Hematopoietic multipotent progenitor cell treated with erythropoietin and hydrocortisone succinate and interleukin-3 and kit ligand, for 15 days (in vitro differentiated cells): ENCODE data around the gene NR5A1.

ENCODE experiments used
- DNase-seq: peaks from one replicate; pipeline ENCODE4 v3.0.0-alpha.2; 2015; ENCODE audit warnings: low spot score

Gene NR5A1

DNA sequence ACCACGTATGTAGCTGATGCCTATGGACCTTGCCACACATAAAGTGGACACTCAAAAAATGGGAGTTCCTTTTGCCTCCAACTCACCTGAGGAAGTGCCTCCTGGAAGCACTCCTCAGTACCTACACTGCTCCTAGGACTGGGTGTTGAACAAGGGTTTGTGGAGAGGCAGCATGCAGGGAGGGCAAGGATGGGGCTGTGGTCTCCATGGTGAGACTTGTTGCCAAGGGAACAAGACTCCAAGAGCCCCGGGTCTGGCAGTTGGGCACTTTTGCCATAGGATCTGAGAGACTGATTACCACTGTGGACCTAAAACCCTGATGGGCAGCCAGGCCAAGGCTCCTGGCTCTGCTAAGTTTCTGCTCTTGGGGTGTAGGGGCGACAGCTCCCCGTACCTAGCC is 6.9 kb upstream of the NR5A1 start:
- no peak for DNase-seq

DNA sequence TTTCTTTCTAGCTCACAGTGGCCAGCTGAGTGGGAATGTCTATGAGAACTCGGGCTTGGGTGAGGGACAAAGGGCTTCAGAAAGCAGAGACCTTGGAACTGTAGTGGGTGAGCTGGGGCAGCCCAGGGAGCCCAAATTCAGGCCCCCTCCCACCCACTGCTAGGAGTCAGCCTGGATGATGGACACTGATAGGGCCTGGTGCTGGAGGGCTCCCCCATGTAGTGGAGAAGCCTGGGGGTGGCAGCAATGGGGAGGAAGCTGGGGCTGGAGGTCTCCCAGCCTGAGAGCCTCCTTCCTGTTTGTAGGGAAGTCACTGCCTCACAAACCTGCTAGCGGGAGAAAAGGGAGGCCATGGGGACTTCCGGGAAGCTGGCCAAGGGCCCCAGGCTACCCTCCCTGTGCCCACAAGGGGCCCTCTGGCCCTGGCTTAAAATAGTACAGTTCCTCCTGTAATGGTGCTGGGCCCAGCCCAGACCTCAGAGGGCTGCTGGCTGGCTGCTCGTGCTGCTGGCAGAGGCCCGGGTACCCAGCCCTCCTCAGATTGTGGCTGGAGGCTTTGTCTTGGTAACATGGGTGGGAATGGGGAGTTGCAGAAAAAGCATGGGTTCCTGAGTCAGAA is 6.3 kb upstream of the NR5A1 start:
- no peak for DNase-seq

DNA sequence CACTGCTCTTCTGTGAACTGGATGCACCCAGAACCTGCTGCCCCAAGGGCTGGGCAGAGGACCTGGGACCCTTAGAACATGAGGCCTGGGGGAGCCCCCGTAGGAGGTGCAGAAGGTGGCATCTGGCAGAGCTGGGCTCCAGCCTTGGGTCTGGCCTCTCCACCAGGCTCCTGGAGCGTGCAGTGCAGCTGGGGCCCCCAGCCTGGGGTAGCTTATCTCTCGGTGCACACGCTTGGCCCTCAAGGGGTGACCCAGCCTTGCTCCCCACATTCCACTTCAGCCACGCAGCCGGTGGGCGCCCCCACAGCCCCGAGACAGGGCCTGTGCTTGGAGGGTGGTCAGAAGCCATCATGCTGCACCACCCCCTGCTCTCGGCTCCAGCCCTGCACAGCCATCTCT is 5.6 kb upstream of the NR5A1 start:
- DNase-seq, result peak; percentile 29

DNA sequence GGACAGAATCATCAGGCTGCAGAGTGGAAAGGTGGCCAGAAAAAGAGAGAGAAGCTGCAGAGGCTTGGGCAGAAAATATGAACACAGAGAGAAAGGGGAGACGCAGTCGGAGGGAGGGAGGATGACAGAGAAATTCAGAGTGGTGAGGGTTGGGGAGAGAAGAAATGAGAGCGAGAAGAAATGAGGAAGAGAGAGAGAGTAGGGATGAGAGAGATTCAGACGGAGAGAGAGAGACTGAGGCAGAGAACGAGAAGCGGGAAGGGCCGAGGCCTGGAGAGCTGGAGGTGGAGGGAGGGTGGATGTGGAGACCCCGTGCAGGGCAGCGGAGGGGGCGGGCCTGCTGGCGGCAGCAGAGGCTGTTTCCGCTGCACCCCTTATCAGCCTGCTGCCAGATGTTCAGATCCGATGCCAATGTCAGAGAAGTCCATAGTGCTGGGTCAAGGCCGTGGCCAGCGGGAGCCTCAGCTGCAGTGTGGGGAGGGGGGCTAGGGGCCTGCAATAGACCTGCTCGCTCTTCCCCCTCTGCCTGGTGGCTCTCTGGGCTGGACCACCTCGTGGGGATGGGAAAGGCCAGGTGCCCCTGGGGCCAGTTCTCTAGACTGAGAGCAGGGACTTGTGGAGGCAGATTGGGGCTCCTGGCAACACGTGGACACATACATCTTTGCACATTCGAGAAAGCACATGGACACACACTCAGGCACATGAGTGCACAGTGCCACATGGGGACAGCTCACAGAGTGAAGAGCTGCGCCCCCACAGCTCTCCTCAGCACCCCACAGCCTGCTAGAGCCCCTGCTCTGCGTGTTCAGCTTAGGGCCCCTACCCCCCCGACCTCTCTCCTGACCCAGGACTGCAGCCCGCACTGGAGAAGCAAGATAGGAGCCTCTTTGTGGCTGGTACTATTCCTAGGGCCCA is 4.9 kb upstream of the NR5A1 start:
- peak; percentile 18 for DNase-seq

DNA sequence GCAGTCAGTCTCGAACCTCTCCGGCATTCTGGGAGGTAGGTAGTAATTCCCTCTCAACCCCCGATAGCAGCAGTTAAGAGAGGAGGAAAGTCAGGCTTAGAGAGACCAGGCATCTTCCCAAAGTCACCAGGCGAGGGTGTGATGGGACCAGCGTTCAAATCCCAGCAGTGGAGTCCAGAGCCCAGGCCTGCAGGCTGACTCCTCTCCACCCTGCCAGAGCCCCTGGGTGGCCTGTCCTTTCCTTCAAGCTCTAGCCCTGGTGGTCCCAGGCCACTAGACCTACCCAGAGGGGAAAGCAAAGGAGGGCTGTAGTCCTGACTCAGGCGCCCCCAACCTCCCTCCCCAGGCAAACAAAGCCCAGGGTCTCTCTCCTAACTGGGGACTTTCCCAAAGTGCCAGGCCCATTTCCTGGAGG is 4.2 kb upstream of the NR5A1 start:
- no peak for DNase-seq

DNA sequence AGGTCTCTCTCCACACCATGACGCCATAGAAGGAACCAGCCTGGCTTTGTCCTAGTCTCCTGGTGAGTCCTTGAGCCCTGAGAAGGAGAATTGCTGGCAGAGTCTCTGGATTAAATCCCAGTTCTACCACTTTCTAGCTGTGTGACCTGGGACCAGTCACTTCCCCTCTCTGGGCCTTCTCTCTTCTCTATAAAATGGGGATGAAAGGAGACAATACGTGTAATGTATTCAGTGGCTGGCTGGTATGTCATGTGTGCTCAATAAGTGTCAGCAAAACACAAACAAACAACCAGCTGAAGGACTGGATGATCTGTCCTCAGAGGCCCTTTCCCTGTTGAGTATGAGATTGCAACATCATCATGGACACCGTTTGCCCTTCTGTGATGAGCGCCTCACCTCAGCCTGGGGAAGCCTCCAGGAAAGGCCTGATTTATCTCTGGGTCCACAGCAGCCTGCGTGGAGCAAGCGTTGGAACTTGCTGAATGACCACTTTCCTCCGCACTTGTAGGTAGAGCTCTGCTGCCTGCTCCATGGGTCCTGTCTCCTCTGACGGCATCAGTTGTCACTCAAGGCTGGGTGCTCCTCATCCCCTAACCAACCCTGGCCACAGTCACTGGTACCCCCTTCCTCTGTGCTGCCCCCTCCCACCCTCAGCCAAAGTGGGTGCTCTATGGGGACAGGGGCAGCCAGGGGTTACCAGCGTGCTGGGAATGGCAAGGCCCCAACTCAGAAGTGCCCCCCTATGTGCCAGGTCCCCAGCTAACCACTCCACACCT is 3.6 kb upstream of the NR5A1 start:
- no peak for DNase-seq

DNA sequence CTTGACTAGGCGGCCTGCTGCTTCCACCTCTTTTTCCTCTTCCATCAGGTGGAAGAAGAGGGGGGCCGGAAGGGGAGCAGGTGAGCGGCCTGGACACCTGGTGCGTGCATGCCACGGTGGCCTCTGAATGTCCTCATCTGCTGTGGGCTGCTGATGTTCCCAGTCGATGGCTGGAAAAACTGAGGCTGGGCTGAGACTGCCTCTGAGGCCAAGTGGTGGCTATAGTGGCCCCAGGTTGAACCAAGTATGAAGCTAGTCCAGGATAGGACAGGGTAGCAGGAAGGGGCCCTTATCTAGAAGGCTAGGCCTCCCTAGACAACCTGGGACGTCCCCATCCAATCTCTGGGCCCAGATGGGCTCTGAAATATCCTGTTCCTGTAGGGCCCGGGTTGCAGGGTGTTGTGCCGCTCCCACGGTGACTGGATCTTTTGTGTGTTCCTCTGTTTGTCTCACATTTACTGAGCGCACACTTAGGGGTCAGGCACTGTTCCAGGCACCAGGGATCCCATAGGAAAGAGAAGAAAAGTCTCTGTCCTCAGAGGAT is 753 bp upstream of the NR5A1 start:
- DNase-seq, result no peak

DNA sequence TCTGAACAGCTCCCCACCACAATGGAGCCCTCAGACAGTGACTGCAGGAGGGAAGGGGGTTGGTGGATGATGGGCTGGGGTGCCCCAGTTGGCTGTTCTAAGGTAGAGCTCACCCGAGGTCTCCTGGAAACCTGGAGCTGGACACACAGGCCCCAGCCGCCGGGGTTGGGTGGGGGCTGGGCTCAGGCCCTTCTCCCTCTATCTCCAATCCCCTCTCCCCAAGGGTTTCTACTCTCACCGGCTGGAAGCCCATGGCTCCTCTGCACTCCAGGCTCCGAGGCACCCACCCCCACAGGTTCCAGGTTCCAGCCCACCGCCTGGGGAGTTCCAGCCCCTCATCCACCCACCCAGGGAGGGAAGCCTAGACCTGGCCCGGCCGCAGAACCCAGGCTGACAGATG is 766 bp downstream of the NR5A1 start:
- DNase-seq, result no peak

DNA sequence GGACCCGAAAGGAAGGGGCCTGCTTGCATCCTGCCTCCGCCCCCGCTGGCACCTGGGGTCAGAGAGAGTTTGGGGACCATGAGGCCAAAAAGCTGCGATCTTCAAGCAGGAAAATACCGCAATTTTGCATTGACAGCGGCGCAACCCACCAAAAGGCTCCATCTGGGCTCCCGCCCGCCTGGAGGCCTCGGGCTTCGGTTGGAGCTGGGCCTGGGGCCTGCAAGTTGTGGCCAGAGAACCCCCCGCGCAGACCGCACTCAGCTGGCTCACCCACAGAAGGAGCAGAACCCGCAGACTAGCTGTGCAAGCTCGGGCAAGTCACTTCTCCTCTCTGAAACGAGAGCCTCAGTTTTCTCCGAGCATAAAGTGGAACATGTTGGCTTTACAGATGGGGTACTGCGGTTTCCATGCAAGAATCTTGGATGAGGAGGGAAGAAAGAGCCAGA is 1.3 kb downstream of the NR5A1 start:
- DNase-seq, result no peak

DNA sequence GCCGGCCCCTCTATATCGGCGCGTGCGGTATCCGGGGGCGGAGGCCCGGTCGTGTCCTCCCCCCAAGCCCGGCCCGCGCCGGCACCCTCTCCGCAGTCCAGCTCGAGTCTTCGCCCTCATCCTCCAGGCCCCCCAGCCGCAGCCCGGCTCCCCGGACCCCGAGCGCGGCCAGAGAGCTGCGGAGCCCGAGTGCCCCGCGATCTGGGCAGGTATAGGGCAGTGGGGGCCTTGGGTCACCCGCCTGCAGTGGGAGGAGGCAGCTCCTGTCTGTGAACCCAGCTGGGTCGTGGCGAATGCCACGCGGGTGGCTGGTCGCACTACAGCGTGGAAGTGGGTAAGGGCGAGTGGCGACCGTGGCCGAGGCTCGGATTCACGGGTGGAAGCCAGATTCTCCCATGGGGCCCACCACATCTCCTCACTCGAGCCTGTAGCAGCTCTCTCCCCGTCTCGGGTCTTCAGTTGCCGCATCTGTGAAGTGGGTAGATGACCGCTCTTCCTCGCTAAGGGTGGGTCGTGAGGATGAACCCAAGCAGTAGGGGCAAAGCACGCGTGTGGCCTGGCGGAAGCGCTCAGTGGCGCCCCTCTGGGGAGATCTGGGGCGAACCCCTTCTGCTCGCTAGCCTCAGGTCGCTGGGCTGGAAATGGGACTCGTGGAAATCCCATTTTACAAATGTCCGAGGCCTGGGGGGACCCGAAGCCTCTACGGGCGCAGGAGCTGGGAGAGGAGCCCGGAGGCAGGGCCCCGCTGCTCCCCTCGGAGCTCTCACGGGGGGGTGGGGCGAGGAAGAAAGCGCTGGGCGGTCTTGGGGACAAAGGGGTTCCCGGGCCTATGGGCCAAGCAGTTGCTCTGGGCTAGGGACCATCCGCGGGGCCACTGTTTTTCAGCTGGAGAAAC is 1.9 kb downstream of the NR5A1 start:
- no peak for DNase-seq

DNA sequence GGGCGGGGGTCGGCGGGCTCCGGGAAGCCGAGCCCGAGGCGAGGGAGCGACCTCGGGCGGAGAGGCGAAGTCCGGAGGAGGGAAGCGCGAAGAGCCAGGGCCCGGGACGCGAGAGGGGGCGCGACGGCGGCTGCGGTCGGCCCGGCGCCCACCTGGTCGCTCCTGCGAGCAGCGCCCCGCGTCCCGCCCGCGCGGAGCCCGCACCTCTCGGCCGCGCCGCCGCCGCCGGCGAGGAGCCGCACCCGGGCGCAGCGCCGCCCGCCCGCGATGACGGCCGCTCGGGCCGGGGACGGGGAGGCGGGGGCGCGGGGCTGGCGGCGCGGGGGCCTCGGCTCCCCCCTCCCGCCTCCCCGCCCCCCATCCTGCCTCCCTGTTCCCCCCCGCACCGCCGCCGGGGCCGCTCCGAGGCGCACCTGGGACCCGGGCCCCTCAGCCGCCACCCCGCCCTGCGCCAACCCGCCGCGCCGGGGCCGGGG is 2.6 kb downstream of the NR5A1 start:
- DNase-seq, result no peak

DNA sequence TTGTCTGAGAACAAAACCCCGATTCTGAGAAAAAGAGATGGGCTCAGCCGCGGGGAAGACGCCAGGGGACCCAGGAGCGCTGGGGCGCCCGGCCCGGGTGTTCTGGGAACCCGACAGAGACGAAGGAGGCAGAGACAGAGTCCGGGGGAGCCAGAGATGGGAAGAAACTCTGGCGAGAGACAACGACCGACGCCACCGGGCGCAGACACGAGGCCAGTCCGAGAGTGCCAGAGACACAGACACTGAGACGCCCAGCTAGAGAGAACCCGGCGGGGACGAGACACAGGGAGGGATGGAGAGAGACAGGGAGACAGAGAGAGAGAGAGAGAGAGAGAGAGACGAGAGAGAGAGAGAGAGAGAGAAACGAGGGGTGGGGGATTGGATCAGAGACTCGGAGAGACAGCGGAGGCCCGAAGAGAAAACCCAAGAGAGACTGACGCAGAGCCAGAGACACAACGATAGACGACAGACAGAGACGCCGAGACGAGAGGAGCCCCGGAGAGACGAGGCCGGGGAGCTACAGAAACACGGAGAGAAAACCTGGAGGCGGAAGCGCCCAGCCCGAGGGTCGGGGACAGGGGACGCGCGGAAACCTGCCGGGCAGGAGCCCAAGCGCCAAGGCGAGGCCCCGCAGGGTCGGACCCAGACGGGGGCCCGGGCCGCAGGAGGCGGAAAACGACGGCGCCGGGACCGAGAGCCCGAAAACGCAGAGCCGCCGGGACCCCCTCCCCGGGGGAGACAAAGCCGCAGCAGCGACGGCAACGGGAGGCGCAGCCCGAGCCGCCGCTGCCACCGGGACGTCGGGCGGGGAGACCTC is 3.3 kb downstream of the NR5A1 start:
- no peak for DNase-seq

DNA sequence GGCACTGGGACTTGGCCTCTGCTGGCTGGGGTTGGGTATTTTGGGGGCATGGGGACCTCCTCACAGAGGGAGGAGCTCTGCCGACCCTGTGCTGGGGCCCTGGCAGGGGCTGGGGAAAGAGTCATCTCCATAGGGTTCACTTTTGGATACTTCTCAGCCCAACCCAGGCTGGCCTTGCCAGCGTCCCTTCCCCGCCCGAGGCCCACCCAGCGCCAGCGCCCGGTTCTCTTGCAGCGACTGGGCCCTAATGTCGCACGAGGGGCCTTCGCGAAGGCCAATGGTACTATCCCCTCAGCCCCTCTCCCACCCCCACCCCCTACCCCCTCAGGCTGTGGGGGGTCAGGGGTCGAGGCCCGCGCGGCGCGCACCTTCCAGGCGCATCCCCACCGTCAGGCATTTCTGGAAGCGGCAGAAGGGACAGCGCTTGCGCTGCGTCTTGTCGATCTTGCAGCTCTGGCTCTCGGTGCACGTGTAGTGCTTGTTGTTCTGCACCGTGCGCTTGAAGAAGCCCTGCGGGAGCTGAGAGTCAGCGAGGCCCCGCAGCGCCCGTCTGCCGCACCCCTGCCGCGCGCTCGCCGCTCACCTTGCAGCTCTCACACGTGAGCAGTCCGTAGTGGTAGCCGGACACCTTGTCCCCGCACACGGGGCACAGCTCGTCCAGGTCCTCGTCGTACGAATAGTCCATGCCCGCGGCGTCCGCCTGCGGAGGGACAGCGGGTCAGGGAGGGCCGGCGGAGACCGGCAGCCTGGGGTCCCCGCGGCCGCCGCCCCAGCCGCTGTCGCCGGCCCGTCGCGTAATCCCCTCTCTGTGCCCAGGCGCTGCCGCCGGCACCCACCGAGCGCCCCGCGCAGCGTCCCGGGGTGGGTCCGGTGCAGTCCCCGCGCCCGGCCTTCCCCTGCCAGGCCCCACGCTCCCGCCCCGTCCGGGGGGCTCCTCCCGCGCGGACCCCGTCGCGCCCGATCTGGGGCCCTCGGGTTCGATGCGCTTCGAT is 4.2 kb downstream of the NR5A1 start:
- no peak for DNase-seq

DNA sequence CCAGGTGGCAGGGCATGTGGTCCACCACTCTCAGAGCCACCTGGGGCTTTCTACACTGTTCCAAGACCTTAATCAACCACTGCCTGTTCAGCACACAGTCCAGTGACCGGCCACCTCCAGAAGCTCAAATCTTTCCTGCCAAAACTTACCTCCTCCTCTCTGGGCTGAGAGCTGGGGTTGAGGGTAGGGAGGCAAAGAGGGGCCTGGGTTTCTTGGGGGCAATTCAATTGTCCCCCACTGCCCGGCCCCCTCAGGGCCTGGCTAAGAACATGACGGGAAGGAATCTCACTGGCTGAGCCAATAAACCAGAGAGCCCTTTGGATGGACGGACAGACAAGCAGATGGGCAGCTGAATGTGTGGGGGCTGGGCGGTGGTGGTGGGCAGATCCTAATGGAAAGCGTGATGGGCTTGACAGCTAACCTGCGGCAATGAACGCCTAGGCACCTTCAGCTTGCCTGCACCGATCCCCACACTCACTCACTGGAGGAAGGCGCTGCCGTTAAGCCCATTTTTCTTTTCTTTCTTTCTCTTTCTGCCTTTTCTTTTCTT is 5.4 kb downstream of the NR5A1 start:
- no peak for DNase-seq

DNA sequence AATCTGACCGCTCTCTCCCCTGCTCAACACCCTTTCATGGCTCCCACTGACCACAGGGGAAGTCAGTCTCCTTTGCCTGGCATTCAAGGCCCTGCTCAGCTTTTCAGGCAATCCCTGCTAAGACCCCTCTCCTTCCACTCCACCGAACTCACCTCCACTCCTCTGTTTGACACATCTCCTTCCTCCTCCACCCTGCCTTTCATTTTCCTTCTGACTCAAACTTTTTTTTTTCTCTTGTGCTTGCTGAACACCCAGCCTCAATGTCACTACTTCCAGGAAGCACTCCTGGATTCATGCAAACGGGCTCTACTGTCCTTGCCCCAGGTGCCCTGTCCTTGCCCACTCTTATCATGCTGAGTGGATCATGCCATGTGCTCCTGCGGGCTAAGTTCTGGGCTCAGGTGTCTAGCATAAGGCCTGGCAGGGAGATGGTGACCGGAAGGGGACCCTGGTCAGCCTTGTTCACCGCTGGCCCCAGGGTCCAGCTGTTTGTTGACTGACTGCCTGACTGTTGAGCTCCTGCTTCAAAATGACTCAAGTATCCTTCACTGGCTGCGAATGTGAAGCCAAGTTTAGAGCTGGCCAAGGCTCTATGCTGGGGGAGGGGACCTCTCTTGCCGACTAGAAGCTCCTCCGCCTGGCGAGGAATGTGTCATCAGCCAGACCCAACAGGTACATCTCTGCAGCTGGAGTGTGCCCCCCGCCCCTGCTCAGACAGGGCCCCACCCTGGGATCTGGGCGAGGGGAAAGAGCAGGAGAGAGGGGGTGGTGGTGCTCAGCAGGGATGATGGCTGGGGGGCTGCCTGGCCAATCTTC is 6.2 kb downstream of the NR5A1 start:
- no peak for DNase-seq

DNA sequence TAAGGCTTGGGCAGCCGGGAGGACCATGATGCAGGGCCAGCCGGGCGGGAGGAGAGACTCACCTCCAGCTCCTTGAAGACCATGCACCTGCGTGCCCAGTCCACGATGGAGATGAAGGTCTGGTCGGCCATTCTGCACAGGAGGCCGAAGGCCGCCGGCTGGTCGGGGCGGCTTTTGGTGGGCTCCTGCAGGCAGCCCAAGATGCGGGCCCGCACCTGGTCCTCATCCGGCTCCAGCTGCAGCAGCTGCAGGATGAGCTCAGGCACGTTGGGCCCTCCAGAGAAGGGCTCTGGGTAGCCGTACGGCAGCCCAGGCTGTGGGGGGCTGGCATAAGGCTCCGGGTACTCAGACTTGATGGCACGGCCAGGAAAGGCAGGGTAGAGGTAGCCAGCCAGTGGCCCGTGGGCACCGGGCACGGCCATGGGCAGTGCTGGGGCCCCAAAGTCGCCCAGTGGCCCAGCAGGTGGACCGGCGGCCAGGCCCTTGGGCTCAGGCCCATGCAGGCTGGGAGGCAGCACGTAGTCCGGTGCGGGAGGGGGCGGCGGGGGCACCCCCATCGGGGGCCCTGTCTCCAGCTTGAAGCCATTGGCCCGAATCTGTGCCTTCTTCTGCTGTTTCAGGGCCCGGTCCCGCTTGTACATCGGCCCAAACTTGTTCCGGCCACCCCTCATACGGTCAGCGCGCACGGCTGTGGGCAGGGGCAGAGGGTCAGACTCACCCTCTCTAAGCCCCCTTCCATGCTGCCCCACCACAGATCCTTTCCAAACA is 7.0 kb downstream of the NR5A1 start:
- DNase-seq, result no peak

DNA sequence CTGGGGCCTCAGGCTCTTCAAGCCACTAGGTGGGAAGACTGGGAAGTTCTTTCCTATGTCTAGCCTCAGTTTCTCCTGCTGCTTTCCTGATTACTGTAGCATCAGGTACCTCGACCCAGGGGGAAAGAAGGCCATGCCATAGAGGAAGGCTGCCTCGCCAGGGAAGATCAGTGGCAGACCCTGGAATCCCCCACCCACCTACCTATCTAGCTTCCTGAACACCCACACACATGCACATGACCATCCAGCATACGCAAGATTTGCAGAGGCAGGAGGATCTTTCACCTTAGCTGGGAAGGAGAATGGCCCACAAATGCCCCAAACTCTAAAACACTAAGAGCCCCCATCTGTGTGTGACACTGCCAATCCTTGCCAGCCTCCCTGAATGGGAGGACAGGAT is 8.0 kb downstream of the NR5A1 start:
- DNase-seq, result no peak
